GM21447 (cell line): ENCODE data around the gene NCOA1.

ENCODE experiments used
- ATAC-seq: cut with Tn5 transposase; IDR thresholded peaks from one replicate; pipeline ENCODE4 v1.9.1; 2021; ENCODE audit not compliant: unreplicated experiment

The NCOA1 gene

GRCh38 chr2:24621779-24622538 lies 130.9 kb downstream of the NCOA1 start:
- ATAC-seq = no peak

DNA sequence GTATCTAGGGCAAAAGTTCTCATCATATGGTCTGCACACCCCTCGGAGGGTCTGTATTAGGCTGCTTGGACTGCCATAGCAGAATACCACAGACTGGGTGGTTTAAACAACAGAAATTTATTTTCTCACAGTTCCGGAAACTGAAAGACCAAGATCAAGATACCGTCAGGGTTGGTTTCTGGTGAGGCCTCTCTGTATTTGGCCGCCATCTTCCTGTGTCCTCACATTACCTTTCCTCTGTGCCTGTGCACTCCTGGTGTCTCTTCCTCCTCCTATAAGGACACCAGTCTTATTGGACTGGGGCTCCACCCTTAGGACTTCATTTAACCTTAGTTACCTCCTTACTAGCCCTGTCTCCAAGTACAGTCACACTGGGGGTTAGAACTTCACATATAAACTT lies 132.5 kb downstream of the NCOA1 start:
- ATAC-seq = no peak

DNA sequence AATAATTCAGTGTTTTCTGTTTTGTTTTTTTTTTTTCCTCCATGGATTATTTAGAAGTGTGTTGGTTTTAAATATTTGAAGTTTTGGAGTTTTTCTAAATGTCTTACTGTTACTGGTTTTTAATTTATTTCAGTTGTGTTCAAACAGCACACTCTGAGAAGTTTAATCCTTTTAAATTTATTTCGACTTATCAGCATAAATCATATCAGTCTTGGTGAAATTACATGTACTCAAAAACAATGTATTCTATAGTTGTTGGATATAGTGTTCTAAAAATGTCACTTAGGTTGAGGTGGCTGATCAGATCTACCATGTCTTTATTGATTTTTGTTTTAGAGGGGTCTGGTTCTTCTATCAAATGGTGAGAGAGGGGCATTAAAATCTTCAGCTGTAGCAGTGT lies 134.7 kb downstream of the NCOA1 start:
- no peak for ATAC-seq

- no peak for ATAC-seq
These were observed 135.1 kb downstream of the NCOA1 start for GRCh38 chr2:24626131-24626530.

- ATAC-seq = no peak
These were observed 137.7 kb downstream of the NCOA1 start for GRCh38 chr2:24628746-24629145.

- no peak for ATAC-seq
These were observed 141.1 kb downstream of the NCOA1 start for GRCh38 chr2:24632172-24632571.

DNA sequence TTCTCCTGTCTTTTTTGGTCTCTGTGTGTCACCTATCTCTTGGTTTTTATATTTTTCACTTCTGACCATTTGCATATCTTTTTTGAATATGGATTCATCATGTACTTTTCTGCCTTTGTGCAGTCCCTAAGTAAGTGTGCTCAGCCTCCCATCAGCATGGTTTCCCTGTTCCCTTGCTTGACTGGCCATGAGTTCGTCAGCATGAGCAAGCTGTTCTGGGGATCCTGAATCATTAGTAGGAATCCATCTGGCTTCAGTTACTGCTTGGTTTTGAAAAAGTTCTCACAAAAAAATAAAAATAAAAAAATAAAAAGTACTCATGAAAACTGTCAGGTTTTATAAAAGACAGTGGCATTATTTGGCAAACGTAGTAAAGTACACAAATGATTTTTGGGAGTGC lies 144.1 kb downstream of the NCOA1 start:
- ATAC-seq = no peak

DNA sequence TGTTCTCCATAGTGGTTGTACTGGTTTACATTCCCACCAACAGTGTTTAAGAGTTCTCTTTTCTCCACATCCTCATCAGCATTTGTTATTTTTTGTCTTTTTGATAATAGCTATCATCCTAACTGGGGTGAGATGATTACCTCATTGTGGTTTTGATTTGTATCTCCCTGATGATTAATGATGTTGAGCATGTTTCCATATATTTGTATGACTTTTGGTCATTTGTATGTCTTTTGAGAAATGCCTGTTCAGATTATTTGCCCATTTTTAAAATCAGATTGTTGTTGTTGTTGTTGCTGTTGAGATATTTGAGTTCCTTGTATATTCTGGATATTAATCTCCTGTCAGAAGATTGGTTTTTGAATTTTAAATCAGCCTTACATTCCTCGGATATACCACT lies 147.5 kb downstream of the NCOA1 start:
- ATAC-seq = no peak

GRCh38 chr2:24642351-24642750 lies 151.3 kb downstream of the NCOA1 start:
- ATAC-seq = no peak

- no peak for ATAC-seq
These were observed 152.0 kb downstream of the NCOA1 start for GRCh38 chr2:24643051-24643450.

GRCh38 chr2:24644032-24644431 lies 153.0 kb downstream of the NCOA1 start:
- no peak for ATAC-seq

DNA sequence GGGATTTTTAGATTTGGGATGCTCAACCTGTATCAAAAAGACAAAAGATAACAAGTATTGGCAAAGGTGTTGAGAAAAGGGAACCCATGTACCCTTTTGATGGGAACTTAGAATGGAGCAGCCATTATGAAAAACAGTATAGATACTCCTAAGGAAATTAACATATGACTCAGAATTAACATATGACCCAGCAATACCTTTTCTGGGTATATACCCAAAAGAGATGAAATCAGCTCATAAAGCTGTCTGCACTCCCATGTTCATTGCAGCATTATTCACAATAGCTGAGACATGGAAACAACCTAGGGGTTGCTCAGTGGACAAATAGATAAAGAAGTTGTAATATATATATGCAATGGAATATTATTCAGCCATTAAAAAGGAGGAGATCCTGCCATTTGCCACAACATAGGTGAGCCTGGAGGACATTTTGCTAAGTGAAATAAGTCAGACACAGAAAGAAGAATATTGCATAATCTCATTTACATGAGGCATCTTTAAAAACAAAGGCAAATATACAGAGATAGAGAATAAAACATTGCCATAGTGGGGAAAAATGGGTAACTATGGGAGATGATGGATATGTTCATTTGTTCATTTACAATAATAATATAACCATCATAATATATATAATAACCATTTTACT lies 160.1 kb downstream of the NCOA1 start:
- no peak for ATAC-seq

DNA sequence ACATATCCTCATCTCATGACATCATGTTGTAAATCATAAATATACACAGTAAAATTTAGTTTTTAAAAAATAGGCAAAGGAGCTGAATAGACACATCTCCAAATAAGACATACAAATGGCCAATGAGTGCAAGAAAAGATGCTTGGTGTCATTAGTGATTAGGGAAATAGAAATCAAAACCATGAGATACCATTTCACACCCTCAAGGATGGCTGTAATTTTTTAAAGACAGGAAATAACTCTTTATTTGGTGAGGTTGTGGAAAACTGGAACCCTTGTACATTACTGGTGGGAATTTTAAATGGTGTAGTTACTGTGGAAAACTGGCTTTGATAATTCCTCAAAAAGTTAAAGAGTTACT lies 160.6 kb downstream of the NCOA1 start:
- no peak for ATAC-seq

GRCh38 chr2:24652265-24653182 lies 161.5 kb downstream of the NCOA1 start:
- ATAC-seq = no peak

DNA sequence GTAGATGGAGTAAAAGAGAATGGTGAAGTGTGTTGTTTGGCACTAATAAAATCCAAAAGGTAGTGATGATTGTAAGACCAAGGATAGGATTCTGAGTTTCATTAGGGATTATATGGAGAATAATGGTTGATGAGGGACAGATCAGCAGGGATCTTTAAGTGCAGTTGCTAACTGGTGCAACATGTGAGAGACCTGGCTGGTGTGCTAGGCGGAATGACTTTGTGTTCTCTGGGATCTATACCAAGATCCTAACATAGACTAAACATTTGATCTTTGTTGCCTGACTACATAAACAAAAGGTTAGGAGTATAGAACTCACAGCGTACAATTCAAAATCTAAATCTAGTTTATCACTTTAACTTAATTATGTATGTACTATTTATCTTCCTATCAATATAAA lies 166.8 kb downstream of the NCOA1 start:
- ATAC-seq = no peak

GRCh38 chr2:24658531-24659202 lies 167.6 kb downstream of the NCOA1 start:
- no peak for ATAC-seq

- ATAC-seq = no peak
These were observed 168.8 kb downstream of the NCOA1 start for GRCh38 chr2:24659862-24660261.

DNA sequence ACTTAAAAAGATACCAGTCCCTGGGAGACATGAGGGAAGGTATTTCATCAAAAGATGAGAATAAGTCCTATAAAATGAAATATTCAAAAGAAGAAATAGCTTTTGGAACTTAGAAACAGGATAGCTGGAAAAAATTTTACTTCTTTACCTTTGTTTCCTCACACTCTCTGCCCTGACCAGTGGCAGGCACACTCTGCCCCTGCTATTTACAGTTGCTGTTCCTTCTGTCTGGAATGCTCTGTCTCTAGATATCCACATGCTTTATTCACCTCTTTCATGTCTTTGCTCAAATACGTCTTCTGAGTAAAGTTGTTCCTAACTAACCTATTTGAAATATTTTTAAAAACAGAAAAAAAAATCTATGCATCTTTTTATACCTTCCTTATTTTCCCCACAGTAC lies 176.5 kb downstream of the NCOA1 start:
- no peak for ATAC-seq

- no peak for ATAC-seq
These were observed 180.2 kb downstream of the NCOA1 start for GRCh38 chr2:24671230-24671629.

GRCh38 chr2:24672589-24672988 lies 181.5 kb downstream of the NCOA1 start:
- no peak for ATAC-seq

- ATAC-seq = no peak
These were observed 184.3 kb downstream of the NCOA1 start for GRCh38 chr2:24675338-24675737.
